ENCODE data around the gene OR11H7. TPM values are rescaled to one million over a fixed set of nuclear protein-coding genes. Genes with fewer than 3 reads are reported as not detected.

Gene OR11H7
- total RNA-seq, 3 donors from 2014 or later: not detected

Other genes with a start within 250 kb of the OR11H7 start
- not detected for gene OR4Q2, start 226.8 kb upstream of the OR11H7 start, total RNA-seq
- gene OR4K14, start 209.7 kb upstream of the OR11H7 start, total RNA-seq: not detected
- gene OR4K13, start 192.9 kb upstream of the OR11H7 start, total RNA-seq: not detected
- gene OR4L1, start 168.9 kb upstream of the OR11H7 start, total RNA-seq: not detected
- not detected for gene OR4K17, start 118.2 kb upstream of the OR11H7 start, total RNA-seq
- not detected for gene OR4N5, start 90.2 kb upstream of the OR11H7 start, total RNA-seq
- gene OR11G2, start 38.1 kb upstream of the OR11H7 start, total RNA-seq: not detected
- gene OR11H6, start 5.3 kb upstream of the OR11H7 start, total RNA-seq: not detected
- gene OR11H4, start 10.3 kb downstream of the OR11H7 start, total RNA-seq: not detected
- 10 to 100 TPM; 11.8 to 17.0 (median 13.2) TPM for gene TTC5, start 77.0 kb downstream of the OR11H7 start, total RNA-seq
- 10 to 100 TPM; 27.6 to 36.0 (median 28.0) TPM for gene CCNB1IP1, start 104.3 kb downstream of the OR11H7 start, total RNA-seq
- 10 to 100 TPM in 2 of 3 donors, 1 to 10 TPM in 1; 9.3 to 20.1 (median 14.8) TPM for gene PARP2, start 114.7 kb downstream of the OR11H7 start, total RNA-seq
- 100 to 1,000 TPM in 1 of 3 donors, 10 to 100 TPM in 2; 68.7 to 121 (median 85.8) TPM for gene TEP1, start 184.5 kb downstream of the OR11H7 start, total RNA-seq
- under 1 TPM; 0.12 to 0.85 (median 0.27) TPM for gene KLHL33, start 207.2 kb downstream of the OR11H7 start, total RNA-seq
- 10 to 100 TPM; 32.7 to 52.0 (median 35.9) TPM for gene OSGEP, start 225.8 kb downstream of the OR11H7 start, total RNA-seq
- gene APEX1, start 226.2 kb downstream of the OR11H7 start, total RNA-seq: 100 to 1,000 TPM in 1 of 3 donors, 10 to 100 TPM in 2; 83.9 to 115 (median 93.8) TPM
- gene PIP4P1, start 232.5 kb downstream of the OR11H7 start, total RNA-seq: 10 to 100 TPM; 40.6 to 48.4 (median 45.5) TPM
- gene PNP, start 240.4 kb downstream of the OR11H7 start, total RNA-seq: 10 to 100 TPM; 38.8 to 74.8 (median 72.8) TPM

Measured in mucosa of descending colon (tissue), 3 donors.